ENCODE measurements around the gene PDE4A. TPM values are rescaled to one million over a fixed set of nuclear protein-coding genes. Genes with fewer than 3 reads are reported as not detected.
A peak's percentile ranks its signal among the peaks of the same experiment; 100 is the strongest.
"Not testable (repeated sequence)": the region's sequence is repeated elsewhere in the genome, so short reads cannot be mapped to it uniquely, and the experiment has no call there.

PDE4A gene
- total RNA-seq, 1 donor from 2014 or later: 1.8 TPM

DNA sequence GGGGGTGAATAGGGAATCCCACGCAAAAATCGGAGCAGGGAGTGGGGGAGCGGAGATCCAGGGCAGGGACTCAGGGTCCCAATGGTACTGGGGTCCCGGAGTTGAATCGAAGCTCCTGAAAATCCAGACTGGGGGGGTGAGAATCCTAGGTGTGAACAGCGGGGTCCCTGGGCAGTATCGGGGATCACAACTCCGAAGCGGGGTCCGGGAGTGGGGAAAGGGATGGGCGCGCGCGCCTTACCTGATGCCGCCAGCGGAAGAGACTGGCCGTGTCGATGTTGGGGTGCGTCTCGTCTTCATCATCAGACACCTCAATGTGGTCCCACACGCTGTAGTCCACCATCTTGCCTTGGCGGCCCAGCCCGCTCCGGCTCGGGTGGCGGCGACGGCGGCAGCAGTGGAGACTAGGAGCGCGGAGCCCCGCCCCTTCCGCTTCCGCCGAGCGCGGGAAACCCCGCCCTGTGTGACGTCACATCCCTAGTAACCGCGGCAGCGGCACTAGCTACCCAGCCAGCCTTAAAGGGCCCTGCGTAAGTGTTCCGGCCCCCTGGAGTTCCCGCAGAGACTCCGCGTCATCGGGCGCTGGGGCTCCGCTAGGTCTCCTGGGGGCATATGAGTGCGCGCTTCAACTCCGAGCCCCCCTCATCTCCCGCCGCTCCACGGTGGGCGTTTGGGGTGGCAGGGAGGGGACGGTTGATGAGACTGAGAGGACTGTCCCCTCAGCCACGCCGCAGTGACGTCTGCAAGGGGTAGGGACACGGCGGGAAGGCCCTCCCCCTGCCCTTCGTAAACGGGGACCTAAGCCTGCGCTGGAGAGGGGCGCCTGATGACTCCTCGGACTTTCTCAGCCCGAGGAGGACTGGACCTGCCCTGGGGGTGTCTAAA is 17.0 kb upstream of the PDE4A start, which contains the start of gene CDC37:
Gene CDC37 (minus strand): TSS at position 406 of the 885 bp plus-strand sequence. CDS start 63 bp downstream, at position 343.
- DNase-seq (ENCODE audit: low read depth in 2 of 2): peak; percentile 98

DNA sequence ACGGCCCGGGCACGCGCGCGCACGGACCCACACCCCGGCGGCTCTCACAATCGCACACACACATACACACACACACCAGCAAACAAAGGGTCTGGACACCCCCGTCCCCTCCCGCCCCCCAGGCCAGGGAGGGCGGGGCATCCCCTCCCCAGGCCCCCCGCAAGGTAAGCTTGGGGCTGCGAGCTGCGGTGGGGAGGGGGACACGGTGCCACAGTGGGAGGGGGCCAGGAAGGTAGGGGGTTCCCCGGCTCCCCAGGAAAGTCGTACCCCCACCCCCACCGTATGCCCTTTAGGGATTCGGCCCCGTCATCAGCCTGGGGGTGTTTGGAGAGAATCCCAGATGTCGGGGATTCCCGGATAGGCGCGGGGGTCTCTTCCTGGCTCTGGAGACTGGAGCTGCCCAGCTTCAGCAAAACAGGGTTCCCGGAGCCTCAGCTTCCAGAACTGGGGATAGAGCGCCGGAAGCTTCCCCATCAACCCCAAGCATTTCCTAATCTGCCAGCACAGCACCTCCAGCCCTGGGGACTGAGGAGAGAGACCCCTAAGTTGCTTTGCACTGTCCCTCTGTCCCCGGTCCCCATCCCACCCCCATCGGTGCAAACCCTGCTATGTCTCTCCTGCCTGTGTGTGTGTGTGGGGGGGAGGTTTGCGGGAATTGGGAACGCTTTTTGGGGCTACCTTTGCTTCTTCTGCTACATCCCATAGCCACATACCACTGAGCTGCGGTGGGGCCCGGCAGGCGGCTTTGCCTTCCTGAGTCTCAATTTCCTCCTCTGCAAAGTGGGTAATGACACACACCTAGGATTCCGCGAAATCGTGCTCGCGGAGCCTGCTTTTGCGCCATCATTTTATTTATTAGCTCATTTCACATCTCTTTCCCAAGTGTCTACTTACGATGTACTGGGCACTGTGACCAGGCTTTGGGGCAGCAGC is 15.2 kb upstream of the PDE4A start:
- DNase-seq (ENCODE audit: low read depth in 2 of 2): no peak

DNA sequence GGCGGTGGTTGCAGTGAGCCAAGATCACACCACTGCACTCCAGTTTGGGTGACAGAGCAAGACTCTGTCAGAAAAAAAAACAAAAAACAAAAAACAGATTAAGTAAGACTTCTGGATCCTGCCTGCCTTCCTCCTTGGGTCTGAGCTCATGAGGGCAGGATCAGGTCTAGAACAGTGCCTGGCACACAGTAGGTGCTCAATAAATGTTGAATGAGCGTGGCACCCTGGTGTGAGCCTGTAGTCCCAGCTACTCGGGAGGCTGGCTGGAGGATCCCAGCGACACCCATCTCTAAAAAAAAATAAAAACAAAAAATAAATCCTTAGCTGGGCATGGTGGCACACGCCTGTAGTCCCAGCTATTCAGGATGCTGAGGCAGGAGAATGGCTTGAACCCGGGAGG is 14.1 kb upstream of the PDE4A start:
- DNase-seq (ENCODE audit: low read depth in 2 of 2): no peak

DNA sequence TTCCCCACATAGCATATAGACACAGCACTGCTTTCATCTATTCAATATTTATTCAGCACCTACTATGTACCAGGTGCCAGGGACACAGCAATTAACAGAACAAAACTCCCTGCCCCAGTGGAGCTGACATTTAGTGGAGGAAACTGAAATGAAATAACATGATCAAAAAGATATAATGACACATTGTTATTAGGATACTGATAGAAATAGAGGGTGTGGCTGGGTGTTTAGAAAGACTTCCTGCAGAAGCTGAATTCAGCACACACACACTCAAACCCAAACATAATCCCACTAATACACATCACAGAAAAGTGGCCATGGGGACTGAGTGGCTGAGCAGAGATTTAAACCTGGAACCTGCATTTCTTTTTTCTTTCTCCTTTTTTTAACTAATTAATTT is 13.2 kb upstream of the PDE4A start:
- no peak for DNase-seq (ENCODE audit: low read depth in 2 of 2)

DNA sequence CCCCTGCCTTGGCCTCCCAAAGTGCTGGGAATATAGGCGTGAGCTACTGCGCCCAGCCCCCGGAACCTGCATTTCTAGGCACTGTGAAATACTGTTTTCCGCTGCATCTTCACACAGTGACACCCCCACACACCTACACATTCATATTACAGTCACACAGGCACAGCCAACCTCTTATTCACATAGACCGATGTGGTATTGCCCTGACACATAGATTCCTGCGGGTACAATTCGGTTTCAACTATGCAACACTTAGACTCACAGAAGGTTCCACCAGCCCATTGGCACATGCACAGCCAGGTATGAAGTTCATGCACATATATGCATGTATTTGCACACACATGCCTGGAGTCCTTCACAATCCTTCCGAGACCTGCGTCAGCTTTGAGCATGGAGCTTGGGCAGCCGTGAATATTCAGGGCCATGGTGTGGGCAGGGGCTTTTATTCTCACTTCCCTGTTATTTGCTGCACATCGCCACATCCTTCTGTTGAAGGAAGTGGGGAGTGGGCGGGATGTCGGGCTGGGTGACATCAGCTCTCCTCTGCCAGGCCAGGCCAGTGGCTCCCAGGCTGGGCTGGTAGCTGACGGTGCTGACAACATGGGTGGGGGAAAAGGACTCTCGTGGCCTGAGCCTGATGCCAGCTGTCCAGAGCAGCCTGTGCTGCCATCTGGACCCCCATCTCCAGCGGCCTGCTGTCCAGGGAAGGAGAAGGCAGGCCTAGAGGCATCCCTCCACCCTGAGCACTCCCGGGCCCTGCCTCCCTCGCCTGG is 11.6 kb upstream of the PDE4A start:
- DNase-seq (ENCODE audit: low read depth in 2 of 2): no peak

DNA sequence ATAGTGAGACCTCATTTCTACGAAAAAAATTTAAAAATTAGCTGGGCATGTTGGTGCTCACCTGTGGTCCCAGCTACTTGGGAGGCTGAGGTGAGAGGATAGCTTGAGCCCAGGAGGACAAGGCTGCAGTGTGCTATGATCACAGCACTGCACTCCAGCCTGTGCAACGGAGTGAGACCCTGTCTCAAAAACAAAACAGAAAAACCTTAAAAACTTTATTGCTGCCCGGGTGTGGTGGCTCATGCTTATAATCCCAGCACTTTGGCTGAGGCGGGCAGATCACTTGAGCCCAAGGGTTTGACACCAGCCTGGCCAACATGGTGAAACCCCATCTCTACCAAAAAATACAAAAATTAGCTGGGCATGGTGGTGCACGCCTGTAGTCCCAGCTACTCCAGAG is 9.1 kb upstream of the PDE4A start:
- not testable (repeated sequence) for DNase-seq (ENCODE audit: low read depth in 2 of 2)

DNA sequence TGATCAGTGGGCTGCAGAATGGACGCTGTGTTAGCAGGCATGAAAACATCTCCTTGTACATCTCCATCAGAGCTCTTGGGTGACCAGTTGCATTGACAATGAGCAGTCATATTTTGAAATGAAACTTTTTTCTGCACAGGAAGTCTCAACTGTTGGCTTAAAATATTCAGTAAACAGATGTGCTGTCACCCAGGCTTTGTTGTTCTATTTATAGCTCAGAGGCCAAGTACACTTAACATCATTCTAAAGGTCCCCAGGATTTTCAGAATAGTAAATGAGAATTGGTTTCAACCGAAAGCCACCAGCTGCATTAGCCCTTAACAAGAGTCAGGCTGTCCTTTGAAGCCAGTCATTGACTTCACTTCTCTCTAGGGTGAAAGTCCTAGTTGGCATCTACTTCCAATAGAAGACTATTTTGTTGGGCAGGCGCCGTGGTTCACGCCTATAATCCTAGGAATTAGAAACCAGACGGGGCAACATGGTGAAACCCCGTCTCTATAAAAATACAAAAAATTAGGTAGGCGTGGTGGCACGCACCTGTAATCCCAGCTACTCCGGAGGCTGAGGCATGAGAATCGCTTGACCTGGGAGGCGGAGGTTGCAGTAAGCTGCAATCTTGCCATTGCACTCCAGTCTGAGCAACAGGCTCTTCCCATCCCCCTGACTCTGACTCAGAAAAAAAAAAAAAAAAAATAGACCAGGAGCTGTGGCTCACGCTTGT is 7.9 kb upstream of the PDE4A start:
- DNase-seq (ENCODE audit: low read depth in 2 of 2): no peak

DNA sequence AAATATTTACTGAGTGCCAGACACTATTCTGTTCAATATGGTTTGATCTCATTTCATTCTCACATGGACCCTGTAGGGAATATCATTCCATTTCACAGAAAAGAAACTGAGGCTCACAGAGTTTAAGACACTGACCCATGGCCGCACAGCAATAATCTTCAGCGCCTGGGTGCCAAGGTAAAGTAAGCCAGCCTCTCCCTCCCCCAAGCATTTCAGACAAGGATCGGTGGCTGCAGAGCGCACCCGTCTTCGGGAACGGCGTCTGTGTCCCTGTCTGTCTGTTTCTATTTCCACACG is 4.3 kb upstream of the PDE4A start:
- no peak for DNase-seq (ENCODE audit: low read depth in 2 of 2)

DNA sequence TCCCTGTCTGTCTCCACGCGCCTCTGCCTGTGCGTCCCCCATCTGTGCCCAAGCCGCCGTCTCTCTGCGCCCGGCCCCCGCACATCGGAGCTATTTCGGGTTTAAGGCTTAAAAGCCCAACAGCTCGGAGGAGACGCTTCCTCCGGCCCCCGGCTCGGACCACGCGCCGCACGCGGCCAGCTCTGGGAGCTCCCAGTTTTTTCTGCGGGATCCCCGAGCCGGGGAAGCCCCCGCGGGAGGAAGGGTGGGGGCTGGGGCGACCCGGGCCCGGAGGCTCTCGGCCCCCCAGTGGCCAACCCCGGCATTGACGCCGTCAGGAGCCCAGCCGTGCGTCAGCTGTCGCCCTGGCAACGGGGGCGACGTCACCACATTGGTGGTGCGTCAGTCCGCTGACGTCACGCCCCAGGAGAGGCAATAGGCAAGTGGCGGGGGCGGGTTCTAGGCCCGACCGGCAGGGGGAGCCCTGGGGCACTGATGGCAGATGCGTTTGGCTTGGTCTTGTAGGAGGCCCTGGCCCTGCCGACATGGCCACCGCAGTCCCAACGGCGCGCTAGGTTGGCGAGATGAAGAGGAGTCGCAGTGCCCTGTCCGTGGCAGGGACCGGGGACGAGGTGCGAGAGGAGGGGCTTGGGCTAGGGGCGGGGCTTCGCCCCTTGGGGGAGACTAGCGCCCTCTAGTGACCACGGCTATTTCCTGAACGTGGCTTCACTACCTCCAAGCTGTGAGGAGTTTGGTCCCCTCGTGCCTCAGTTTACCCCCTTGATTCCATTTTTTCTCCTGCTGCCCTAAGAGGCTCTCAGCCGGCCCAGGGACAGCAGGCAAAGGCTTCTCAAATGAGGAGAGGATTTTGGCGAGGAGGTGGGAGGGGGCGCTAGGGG is 3.7 kb upstream of the PDE4A start:
- peak; percentile 84 to 92 for DNase-seq (ENCODE audit: low read depth in 2 of 2)

DNA sequence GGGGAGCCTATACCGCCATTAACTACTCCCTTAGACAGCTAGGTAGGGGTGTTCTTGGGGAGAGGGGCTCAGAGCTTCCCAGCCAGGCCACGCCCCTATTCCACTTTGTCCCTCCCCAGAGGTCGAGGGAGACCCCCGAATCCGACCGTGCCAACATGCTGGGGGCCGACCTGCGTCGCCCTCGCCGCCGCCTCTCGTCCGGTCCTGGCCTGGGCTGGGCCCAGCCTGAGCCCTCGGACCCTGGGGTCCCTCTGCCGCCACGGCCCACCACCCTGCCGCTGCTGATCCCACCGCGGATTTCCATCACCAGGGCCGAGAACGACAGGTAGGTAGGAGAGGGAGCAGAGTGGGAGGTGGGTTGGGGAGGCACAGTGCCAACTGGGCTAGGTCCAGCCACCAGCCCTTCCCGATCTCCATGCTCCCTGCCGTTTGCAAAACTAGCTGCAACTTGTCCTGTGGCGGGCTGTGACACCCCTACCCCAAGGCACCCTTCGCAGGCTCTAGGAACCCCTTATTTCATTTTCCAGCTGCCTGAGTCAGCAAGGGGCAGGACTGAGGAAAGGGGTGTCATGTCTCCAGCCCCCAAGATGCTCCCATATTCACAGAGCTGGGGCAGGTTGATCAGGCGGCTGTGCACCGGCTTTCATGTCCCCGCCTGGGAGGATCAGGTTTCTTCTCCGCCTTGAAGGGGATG is 2.6 kb upstream of the PDE4A start:
- DNase-seq (ENCODE audit: low read depth in 2 of 2): no peak

DNA sequence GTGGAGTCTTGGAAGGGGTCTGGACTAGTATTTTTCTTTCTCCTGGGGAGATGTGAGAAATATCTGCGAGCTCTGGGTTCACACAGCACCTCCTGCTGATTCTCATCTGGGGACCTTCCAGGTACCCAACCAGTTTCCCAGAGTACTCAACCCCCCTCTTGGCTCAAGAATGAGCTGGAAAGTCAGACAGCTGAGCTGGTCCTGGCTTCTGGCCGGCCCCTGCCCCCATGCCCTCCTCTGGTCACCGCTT is 2.2 kb upstream of the PDE4A start:
- no peak for DNase-seq (ENCODE audit: low read depth in 2 of 2)

DNA sequence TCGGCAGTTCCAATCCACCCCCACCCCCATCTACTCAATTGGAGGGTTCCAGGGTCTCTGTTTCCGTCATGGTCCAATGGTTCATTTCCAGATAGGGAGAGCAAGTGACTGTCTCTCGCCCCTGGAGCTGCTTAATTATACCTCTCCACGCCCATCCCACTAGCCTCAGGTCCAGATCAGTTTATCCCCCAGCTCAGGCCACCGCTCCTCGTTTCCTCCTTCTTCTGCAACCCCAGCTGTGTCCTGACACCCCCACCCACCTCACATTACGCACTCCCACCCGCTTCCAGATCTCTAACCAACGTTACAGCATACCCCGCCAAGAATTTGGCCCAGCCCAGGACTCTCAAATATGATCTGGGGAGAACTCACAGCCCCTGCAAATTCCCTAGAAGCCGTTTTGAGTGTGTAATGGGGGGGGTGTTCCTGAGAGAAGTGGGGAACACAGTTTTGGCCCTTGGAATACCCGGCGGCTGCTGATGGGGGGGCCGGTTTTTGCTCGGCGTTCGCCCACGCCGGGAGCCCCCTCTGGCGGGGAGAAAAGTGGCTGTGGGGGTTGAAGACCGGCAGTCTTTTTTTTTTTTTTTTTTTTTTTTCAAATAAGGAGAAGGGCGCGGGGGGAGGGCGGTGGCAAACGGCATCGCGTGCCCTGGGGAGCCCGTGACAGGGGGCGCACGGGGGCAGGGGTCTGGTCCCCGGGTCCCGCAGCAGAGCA is 1.7 kb upstream of the PDE4A start:
- no peak for DNase-seq (ENCODE audit: low read depth in 2 of 2)

DNA sequence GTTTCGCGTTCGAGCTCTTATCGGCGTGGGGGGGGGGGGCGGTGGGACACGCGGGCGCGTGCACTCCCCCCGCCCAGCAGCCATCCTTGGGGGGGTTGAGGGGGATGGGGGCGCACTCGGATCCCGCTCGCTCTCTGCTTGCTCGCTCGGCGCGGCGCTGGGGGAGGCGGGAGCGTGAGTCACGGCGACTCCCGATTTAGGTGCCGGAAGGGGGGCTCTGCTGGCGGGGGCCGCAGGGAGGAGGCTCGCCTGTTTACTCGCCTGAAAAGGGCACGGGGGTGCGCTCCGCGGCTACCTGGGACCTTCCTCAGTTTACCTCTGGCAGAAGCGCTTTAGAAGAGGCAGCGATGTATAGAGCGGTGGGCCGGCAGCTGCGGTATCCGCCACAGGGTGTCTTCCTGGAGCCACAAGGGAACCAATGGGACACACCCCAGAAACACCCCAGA is 1.1 kb upstream of the PDE4A start:
- no peak for DNase-seq (ENCODE audit: low read depth in 2 of 2)

DNA sequence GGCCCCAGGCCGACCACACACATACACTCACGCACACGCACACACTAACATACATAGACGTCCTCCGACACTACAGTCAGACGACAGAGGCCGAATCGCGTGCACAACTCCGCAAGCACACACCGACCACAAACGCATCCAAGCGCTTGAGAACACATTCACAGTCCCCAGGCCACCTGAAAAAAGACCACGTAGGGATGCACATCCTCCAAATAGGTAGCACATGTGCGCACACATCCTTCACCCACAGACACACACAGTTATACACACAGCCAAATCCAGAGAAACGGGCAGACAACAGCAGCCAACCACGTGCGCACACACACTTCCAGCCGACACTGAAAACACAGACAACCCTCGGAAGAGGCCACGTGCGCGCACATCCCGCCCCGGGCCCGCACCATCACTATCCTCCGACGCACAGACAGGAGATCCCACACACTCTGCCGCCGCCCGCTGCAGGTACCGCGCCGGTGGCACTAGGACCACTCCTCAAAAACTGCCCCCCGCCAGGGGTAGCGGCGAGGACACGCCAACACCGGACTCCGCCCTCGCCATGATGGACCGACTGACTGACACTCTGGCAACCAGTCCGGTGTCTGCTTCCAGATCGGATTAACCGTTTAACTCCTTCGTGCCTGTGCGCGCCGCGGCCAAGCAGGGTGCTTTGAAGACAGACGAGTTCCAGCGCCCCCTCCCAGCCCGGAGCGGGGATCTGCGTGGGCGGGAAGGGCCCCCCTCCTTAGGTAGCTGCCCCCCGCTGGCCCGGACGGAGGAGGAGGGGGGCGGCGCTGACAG is 493 bp upstream of the PDE4A start:
- DNase-seq (ENCODE audit: low read depth in 2 of 2): peak; percentile 53 to 76

DNA sequence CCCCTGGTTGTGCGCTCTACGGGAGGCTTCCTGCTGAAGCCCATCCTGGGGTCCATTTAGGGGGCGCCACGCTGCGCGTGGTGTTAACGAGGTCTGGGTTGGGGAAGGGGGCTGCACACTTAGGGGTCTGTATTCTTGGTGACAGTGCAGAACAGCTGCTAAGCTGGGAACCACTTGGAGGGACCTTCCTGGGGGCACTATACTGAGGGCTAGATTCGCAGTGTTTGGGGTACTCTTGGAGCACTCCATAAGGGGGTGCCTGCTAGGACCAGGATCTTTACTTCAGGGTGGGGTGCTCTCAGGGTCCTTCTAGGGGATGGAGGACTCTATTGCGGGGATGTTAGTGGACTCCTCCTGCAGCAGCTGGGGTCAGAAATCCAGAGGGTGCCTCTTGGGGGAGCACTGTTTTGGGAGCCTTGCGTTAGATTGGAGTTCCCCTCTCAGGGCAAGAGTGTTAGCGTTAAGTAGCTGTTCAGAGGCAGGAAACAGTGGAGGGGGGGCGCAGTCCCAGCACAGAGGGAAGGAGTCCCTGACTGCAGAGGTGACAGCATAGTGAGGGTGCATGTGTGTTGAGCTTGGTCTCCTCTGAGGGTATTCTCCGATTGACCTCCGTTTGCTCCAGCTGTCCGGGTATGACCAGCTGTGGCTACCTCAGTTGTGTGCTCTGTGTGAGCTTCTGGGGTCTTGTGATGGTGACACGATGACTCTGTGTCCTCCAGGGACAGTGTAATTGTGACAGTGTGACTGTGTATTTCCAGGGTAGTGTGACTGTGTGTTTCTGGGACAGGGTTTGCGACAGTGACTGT is 1.1 kb downstream of the PDE4A start:
- no peak for DNase-seq (ENCODE audit: low read depth in 2 of 2)

DNA sequence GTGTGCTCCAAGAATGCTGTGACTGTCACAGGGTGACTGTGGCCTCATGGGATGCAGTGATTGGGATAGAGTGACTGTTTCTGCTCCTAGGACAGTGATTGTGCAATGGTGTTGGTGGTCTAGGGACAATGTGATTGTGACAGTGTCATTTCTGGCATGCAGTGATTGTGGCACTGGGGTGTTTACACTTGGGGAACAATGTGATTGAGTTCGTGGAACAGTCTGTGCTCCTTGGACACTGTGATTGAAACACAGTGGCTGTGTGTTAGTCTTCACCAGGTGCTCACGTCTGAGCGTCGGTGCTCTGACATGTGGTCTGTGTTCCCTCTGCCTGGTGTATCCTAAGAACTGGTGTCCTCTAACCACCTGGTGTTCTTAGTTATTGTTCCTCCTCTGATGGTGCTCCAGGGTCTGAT is 1.7 kb downstream of the PDE4A start:
- no peak for DNase-seq (ENCODE audit: low read depth in 2 of 2)

DNA sequence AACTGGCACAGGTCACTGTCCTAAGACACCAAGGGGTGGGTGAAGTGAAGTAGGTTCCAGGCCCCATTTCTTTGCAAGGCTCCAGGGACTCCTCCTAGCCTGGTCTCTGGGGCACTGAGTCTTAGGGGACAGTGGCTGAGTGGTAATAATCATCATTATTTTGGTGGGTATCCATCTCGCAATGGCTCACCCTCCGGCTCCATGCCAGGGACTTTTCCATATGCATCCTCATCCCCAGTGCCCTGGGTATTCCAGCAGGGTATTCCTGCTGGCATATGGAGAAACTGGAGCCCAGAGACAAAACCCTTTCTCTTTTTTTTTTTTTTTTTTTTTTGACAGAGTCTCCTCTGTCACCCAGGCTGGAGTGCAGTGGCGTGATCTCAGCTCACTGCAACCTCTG is 2.5 kb downstream of the PDE4A start:
- DNase-seq (ENCODE audit: low read depth in 2 of 2): no peak
